Bronchial epithelial cell (primary cell): Measurements from ENCODE around the gene TOB2. TPM values are rescaled to one million over a fixed set of nuclear protein-coding genes. Genes with fewer than 3 reads are reported as not detected.

ENCODE experiments used
- DNase-seq: peaks from one replicate; pipeline ENCODE4 v3.0.0-alpha.2; 2010; ENCODE audit warnings: low read depth
- FAIRE-seq: peaks from 2 replicates; lab custom pipeline; 2011; peaks lifted over from hg19 to GRCh38; lab: Jason Lieb, UNC
- H3K27me3 ChIP-seq: 2 replicates; pipeline ENCODE4 v1.5.1; 2011; ENCODE audit warnings: low read length; ENCODE audit not compliant: control insufficient read depth, insufficient read depth
- H3K36me3 ChIP-seq: 2 replicates; pipeline ENCODE4 v1.5.1; 2011; ENCODE audit warnings: low read length; ENCODE audit not compliant: control insufficient read depth, insufficient read depth
- H3K4me3 ChIP-seq: 2 replicates; pipeline ENCODE4 v1.5.1; 2011; ENCODE audit warnings: mild to moderate bottlenecking, low read depth, low read length, control low read depth
- total RNA-seq: library from RNA; depleted of rRNA; stranded (reverse); fragments of >200 nt; gene quantifications from 2 replicates; pipeline ENCODE4 v1.2.1, GENCODE V29; 2014
- TF ChIP-seq, protein P1 (sequence below): IDR thresholded peaks from 2 replicates; pipeline ENCODE4 v1.5.1; 2011; ENCODE audit warnings: mild to moderate bottlenecking, moderate library complexity, low read length, control low read depth, inconsistent platforms; ENCODE audit not compliant: insufficient read depth, severe bottlenecking

Gene TOB2
- total RNA-seq, 1 donor from 2014 or later, result 6.3 TPM

DNA sequence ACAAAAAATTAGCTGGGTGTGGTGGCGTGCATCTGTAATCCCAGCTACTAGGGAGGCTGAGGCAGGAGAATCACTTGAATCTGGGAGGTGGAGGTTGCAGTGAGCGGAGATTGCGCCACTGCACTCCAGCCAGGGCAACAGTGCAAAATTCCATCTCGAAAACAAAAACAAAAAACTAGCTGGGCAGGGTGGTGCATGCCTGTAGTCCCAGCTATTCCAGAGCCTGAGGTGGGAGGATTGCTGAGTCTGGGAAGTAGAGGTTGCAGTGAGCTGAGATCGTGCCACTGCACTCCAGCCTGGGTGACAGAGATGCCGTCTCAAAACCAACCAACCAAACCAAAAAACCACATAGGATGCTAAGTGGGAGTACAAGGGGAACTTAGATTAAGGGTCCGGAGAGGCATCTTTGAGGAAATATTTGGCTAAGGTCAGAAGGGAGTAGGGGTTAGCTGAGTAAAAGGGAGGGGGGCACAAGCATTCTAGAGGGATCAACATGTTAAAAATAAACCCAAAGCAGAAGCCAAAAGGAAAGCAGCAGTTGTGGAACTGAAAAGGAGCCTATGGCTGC is 11.6 kb upstream of the TOB2 start:
- TF ChIP-seq, protein P1, sequence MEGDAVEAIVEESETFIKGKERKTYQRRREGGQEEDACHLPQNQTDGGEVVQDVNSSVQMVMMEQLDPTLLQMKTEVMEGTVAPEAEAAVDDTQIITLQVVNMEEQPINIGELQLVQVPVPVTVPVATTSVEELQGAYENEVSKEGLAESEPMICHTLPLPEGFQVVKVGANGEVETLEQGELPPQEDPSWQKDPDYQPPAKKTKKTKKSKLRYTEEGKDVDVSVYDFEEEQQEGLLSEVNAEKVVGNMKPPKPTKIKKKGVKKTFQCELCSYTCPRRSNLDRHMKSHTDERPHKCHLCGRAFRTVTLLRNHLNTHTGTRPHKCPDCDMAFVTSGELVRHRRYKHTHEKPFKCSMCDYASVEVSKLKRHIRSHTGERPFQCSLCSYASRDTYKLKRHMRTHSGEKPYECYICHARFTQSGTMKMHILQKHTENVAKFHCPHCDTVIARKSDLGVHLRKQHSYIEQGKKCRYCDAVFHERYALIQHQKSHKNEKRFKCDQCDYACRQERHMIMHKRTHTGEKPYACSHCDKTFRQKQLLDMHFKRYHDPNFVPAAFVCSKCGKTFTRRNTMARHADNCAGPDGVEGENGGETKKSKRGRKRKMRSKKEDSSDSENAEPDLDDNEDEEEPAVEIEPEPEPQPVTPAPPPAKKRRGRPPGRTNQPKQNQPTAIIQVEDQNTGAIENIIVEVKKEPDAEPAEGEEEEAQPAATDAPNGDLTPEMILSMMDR, result no peak
- no peak for FAIRE-seq
- Histone ChIP-seq H3K27me3 (no peaks in the 10 kb centered on the region), H3K4me3 (no peak overlapping the region), H3K36me3 (peaks cover 8% of the 10 kb centered on the region)
- DNase-seq, result no peak

DNA sequence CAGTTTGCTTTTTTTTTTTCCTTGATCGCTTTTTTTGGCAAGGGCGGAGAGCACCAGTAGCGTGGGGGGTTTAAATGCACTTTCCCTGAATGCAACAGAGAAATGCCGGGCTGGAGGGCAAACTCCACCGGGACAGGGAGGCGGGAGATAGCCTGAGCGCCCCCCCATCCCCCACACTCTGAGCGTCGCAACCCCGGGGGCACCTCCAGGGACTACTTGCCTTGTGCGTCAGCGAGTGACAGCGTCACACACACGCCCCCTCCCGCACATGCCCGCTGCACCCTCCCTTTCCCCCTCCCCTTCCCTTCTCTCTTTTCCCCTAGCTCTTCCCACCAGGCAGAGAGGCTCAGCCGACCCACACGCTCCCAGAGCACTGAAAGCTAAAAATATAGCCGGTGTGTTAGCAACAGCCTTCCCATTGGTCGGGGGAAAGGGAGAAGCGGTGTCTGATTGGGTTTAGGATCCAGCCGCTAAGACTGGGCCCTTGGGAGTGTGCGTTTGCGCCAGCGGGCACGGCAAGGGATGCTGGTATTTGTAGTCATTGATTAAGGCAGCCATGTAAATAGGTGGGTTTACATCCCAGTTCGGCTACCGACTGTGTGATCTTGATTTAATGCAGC is 1.7 kb upstream of the TOB2 start:
- TF ChIP-seq, protein P1, result no peak
- H3K36me3 ChIP-seq, result peaks cover 1% of the 10 kb centered on the region
- H3K27me3 ChIP-seq, result no peaks in the 10 kb centered on the region
- DNase-seq (peak; percentile 99), FAIRE-seq (peak; percentile 73)
- H3K4me3 ChIP-seq, result peak overlapping the region; percentile 96

DNA sequence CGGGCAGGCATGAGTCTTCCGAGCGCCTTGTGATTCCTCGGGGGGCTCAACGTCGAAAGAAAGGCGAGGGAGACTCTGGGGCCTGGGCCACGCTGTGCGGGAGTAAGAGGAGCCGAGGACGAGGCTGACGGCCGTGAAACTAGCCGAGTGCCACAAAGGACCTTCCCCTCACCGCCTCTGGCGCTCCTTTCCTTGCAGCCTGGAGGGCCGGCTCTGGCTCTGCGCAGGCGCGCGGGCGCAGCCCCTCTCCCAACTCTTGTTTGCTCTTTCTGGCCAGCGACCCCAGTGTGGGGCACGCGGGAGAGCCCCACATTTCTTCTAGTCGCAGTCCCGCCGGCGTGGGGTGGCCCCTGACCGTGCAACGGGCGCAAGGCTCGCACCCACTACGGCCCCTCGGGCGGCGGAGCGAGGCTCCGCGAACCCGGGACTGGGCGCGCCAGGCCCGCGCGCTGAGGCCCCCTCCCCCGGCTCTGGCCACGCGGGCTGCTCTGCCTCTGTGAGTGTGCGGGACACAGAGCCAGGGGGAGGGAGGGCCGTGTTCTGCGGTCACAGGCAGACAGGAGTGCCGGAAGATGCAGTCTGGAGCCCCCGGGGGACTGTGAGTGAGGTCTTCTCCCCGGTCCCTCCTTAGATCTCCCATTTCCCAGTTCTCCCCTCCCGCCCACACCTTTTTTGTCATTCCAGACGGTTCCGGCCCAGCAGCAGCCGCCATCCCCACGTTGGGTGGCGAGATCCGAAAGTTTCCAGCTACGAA is 1.0 kb upstream of the TOB2 start:
- no peak for FAIRE-seq
- H3K36me3 ChIP-seq, result peaks cover 3% of the 10 kb centered on the region
- TF ChIP-seq, protein P1, result no peak

DNA sequence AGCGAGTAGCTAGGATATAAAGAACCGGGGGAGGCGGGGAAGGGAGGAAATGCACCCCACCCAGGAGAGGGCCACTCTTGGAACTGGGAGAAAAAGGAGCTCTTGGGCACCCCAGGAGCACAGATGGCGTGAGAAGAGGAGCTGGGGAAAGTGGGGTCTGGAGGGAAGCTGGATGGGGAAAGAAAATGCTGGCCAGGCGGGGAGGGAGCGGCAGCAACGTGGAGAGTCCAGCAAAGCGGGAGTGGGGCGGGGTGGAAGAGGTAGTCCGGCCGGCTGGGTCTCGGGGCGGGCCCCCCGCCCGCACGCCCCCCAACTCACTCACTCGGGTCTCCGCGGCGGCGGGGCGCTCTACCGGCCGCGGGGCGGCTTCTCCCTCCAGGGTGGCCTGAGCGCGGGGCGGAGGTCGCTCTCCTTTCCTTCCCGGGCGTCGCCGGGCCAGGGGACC is 522 bp downstream of the TOB2 start:
- DNase-seq (no peak), FAIRE-seq (no peak)
- H3K27me3 ChIP-seq, result no peaks in the 10 kb centered on the region
- H3K4me3 ChIP-seq, result peak overlapping the region; percentile 96
- TF ChIP-seq, protein P1, result no peak
- H3K36me3 ChIP-seq, result peaks cover 6% of the 10 kb centered on the region

More for the DNA sequence above, 1.0 kb upstream of the TOB2 start:
- DNase-seq, result peak; percentile 27
- Histone ChIP-seq H3K4me3 (peak overlapping the region; percentile 96), H3K27me3 (no peaks in the 10 kb centered on the region)

DNA sequence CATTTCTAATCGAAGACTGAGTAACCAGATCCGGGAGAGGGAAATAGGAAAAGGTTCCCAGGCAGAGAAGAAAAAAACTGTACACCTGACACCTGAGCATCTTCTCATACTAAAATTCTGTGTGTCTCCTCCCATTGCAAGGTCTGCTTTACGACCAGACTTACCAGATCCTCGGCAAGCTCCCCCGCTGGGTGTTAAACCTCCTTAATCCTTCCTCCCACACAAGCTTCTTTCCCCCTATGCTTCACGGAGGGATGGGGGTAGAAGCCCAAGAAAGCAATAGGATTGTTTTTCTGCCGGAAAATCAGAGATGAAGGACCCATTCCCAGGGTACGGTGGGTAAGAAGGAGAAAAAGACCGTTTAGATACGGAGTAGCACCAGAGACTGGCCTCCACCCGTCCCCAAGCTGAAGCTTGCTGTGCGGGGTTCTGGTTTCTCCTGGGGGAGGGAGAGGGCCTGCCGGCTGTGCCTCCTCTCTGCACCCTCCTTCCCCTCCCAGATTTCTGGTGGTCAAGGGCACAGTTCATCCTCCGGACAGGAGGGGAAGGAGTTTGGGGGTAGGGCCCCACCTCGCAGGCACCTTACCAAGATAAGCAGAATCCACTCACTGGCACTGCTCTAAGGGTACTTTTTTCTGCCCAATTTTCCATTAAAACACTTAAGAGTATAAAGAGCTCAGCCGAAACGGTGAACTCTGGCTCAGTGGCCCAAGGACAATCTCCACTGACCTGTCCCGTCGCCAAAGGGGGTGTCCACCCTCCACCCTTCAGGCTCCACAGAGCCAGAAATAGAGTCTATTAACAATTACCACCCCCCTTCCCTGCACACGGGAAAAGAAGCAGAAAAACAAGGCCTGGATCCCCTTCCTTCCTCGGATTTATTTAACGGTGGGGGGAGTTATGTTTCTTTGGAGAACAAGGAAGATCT is 1.2 kb downstream of the TOB2 start:
- Histone ChIP-seq H3K27me3 (no peaks in the 10 kb centered on the region), H3K36me3 (peaks cover 6% of the 10 kb centered on the region), H3K4me3 (peak overlapping the region; percentile 96)
- TF ChIP-seq, protein P1, result no peak
- DNase-seq, result peak; percentile 22
- no peak for FAIRE-seq
